ENCODE results near the gene TBC1D19.
"Not testable (repeated sequence)": the region's sequence is repeated elsewhere in the genome, so short reads cannot be mapped to it uniquely, and the experiment has no call there.

The TBC1D19 gene

GRCh38 chr4:26583865-26584652 is at the start of gene TBC1D19:
Gene TBC1D19, plus strand, starts transcription at chr4:26584084. Its CDS starts 110 bp downstream, at chr4:26584194.
- DNase-seq (ENCODE audit: low read depth) = peak; percentile 86

- DNase-seq (ENCODE audit: low read depth) = no peak
Observed at GRCh38 chr4:26542991-26543390, 40.9 kb upstream of the TBC1D19 start.

GRCh38 chr4:26544421-26544820 is 39.5 kb upstream of the TBC1D19 start:
- no peak for DNase-seq (ENCODE audit: low read depth)

GRCh38 chr4:26548379-26548778 is 35.5 kb upstream of the TBC1D19 start:
- DNase-seq (ENCODE audit: low read depth) = not testable (repeated sequence)

GRCh38 chr4:26557164-26557563 is 26.7 kb upstream of the TBC1D19 start:
- DNase-seq (ENCODE audit: low read depth) = peak; percentile 97

- no peak for DNase-seq (ENCODE audit: low read depth)
Observed at GRCh38 chr4:26558166-26558895, 25.6 kb upstream of the TBC1D19 start.

- no peak for DNase-seq (ENCODE audit: low read depth)
Observed at GRCh38 chr4:26566133-26566532, 17.8 kb upstream of the TBC1D19 start.

GRCh38 chr4:26568446-26568994 is 15.4 kb upstream of the TBC1D19 start:
- DNase-seq (ENCODE audit: low read depth) = peak; percentile 71

GRCh38 chr4:26570596-26570995 is 13.3 kb upstream of the TBC1D19 start:
- DNase-seq (ENCODE audit: low read depth) = no peak

GRCh38 chr4:26573389-26573794 is 10.5 kb upstream of the TBC1D19 start:
- no peak for DNase-seq (ENCODE audit: low read depth)

- DNase-seq (ENCODE audit: low read depth) = no peak
Observed at GRCh38 chr4:26574563-26574962, 9.3 kb upstream of the TBC1D19 start.

- DNase-seq (ENCODE audit: low read depth) = peak; percentile 51
Observed at GRCh38 chr4:26576231-26576739, 7.6 kb upstream of the TBC1D19 start.

GRCh38 chr4:26577066-26577465 is 6.8 kb upstream of the TBC1D19 start:
- no peak for DNase-seq (ENCODE audit: low read depth)

- no peak for DNase-seq (ENCODE audit: low read depth)
Observed at GRCh38 chr4:26579169-26579568, 4.7 kb upstream of the TBC1D19 start.

GRCh38 chr4:26581341-26581740 is 2.5 kb upstream of the TBC1D19 start:
- not testable (repeated sequence) for DNase-seq (ENCODE audit: low read depth)

- DNase-seq (ENCODE audit: low read depth) = no peak
Observed at GRCh38 chr4:26583538-26583864, 383 bp upstream of the TBC1D19 start.

- DNase-seq (ENCODE audit: low read depth) = no peak
Observed at GRCh38 chr4:26584725-26585124, 841 bp downstream of the TBC1D19 start.

GRCh38 chr4:26589705-26590104 is 5.8 kb downstream of the TBC1D19 start:
- DNase-seq (ENCODE audit: low read depth) = no peak

GRCh38 chr4:26590639-26591038 is 6.8 kb downstream of the TBC1D19 start:
- DNase-seq (ENCODE audit: low read depth) = no peak

GRCh38 chr4:26593557-26593956 is 9.7 kb downstream of the TBC1D19 start:
- not testable (repeated sequence) for DNase-seq (ENCODE audit: low read depth)

- no peak for DNase-seq (ENCODE audit: low read depth)
Observed at GRCh38 chr4:26594371-26594770, 10.5 kb downstream of the TBC1D19 start.

- DNase-seq (ENCODE audit: low read depth) = no peak
Observed at GRCh38 chr4:26594778-26595177, 10.9 kb downstream of the TBC1D19 start.

- DNase-seq (ENCODE audit: low read depth) = no peak
Observed at GRCh38 chr4:26596843-26597242, 13.0 kb downstream of the TBC1D19 start.

All from fibroblast of gingiva (primary cell).